Stomach (tissue), 9 donors: Measurements from ENCODE around the gene PPP2R2C. TPM values are rescaled to one million over a fixed set of nuclear protein-coding genes. Genes with fewer than 3 reads are reported as not detected.

Experiments used
- DNase-seq, 2 donors: peaks; one replicate each; pipeline versions ENCODE4 v3.0.0 to v3.0.0-alpha.2; 2013 to 2019
- H3K27ac ChIP-seq, 5 donors: fragments of 200-600 bp in 4 of 5; sonication (generic) in 4 of 5; one replicate each; pipeline ENCODE4 v1.5.1; 2013 to 2019; ENCODE audit warnings: mild to moderate bottlenecking in 1 of 5, moderate library complexity in 1 of 5
- H3K27me3 ChIP-seq, 3 donors: fragments of 200-600 bp; sonication (generic); one replicate each; pipeline ENCODE4 v1.5.1; 2017 to 2019; ENCODE audit warnings: mixed run types in 1 of 3
- H3K36me3 ChIP-seq, 4 donors: fragments of 200-600 bp; sonication (generic); 1 replicate in 3 of 4; 2 replicates in 1 of 4; pipeline ENCODE4 v1.5.1; 2016 to 2019
- H3K4me1 ChIP-seq, 4 donors: fragments of 200-600 bp; sonication (generic); one replicate each; pipeline ENCODE4 v1.5.1; 2016 to 2019
- H3K4me3 ChIP-seq, 4 donors: fragments of 200-600 bp; sonication (generic) in 3 of 4; one replicate each; pipeline ENCODE4 v1.5.1; 2016 to 2019; ENCODE audit warnings: mild to moderate bottlenecking in 1 of 4
- H3K9me3 ChIP-seq, 4 donors: fragments of 200-600 bp; sonication (generic); one replicate each; pipeline ENCODE4 v1.5.1; 2016 to 2019
- EP300 ChIP-seq: sonication (generic); formaldehyde crosslinking; IDR thresholded peaks from one replicate; pipeline ENCODE4 v1.6.1; 2017; ENCODE audit warnings: antibody characterized with exemption
- POLR2A ChIP-seq, 4 donors: fragments of 450-650 bp; IDR thresholded peaks; one replicate each; pipeline ENCODE4 v1.6.1; 2016; ENCODE audit warnings: antibody characterized with exemption in 4 of 4, control low read depth in 2 of 4, mild to moderate bottlenecking in 1 of 4, moderate library complexity in 1 of 4
- POLR2AphosphoS5 ChIP-seq, 3 donors: sonication (generic); formaldehyde crosslinking; IDR thresholded peaks; one replicate each; pipeline ENCODE4 v1.6.1; 2016; ENCODE audit warnings: antibody characterized with exemption in 3 of 3
- WGBS, 5 donors: extraction: QIAGEN DNeasy Blood & Tissue Kit in 3 of 5; methylation state at CpG; one replicate each; pipeline versions ENCODE4 v1.1.5 to v1.1.7; 2013 to 2018; 5-methylcytosine and 5-hydroxymethylcytosine counted together
- intact Hi-C: fragments of 100-400 bp; cut with DNase I; formaldehyde crosslinking; loops from one replicate; pipeline ENCODE4 v1.15.1; 2023; ENCODE audit warnings: low total_unique reads
- polyA plus RNA-seq, 3 donors: library from polyadenylated mRNA; stranded (reverse); fragments of 200-250 nt; gene quantifications; one replicate each; pipeline ENCODE4 v1.2.3, GENCODE V29; 2013
- total RNA-seq, 5 donors: library from RNA; depleted of rRNA; stranded (reverse); fragments of >200 nt; gene quantifications; one replicate each; pipeline versions ENCODE4 v1.1.0 to v1.2.3, GENCODE V29; 2014 to 2016
- TF ChIP-seq, protein P1 (sequence below), 7 experiments: fragments of 450-650 bp in 4 of 7; fragments of 200-600 bp in 3 of 7; sonication (generic) in 3 of 7; IDR thresholded peaks; one replicate each; pipeline ENCODE4 v1.5.1; 2016 to 2019; ENCODE audit warnings: antibody characterized with exemption in 7 of 7, control low read depth in 2 of 7, mild to moderate bottlenecking in 1 of 7
- donor health status: healthy with polysubstance abuse.
- donor health status: Bipolar disorder and iron deficiency.
- donor health status: healthy.

PPP2R2C gene
- total and polyA plus RNA-seq, 8 donors, result 1.4 to 5.0 (median 1.5) TPM; not detected in 5

DNA sequence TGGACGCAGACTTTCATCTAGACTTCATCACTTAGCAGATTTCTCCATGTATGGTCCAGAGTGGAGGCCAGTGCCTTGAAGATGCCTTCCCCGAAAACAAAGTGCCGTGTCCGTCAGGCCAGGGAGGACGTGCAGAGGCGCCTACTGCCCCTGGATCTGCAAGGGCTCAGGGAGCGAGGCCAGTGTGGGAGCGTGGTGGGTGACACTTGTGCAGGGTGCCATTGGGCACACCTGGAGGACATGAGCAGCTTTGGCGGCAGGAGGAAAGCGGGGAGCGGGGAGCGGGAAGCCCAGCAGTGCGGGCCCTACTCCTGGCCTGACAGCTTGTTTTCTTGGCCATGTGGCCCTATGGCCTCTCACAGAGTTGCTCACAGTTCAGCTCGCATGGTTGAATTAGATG is 176.9 kb downstream of the PPP2R2C start:
- DNase-seq, result no peak
- Histone ChIP-seq H3K9me3 (no peaks in the 10 kb centered on the region), H3K4me1 (peaks cover 0 to 11% (median 3%) of the 10 kb centered on the region in 4 donors), H3K27me3 (no peaks in the 10 kb centered on the region), H3K4me3 (no peak overlapping the region), H3K27ac (no peak overlapping the region), H3K36me3 (peaks cover 29 to 94% (median 91%) of the 10 kb centered on the region in 4 donors)
- no peak for TF ChIP-seq EP300
- TF ChIP-seq, protein P1, sequence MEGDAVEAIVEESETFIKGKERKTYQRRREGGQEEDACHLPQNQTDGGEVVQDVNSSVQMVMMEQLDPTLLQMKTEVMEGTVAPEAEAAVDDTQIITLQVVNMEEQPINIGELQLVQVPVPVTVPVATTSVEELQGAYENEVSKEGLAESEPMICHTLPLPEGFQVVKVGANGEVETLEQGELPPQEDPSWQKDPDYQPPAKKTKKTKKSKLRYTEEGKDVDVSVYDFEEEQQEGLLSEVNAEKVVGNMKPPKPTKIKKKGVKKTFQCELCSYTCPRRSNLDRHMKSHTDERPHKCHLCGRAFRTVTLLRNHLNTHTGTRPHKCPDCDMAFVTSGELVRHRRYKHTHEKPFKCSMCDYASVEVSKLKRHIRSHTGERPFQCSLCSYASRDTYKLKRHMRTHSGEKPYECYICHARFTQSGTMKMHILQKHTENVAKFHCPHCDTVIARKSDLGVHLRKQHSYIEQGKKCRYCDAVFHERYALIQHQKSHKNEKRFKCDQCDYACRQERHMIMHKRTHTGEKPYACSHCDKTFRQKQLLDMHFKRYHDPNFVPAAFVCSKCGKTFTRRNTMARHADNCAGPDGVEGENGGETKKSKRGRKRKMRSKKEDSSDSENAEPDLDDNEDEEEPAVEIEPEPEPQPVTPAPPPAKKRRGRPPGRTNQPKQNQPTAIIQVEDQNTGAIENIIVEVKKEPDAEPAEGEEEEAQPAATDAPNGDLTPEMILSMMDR (IDR thresholded peaks at IDR 0.05), result no peak
- no peak for TF ChIP-seq POLR2AphosphoS5 (IDR thresholded peaks at IDR 0.05)
- no peak for TF ChIP-seq POLR2A (IDR thresholded peaks at IDR 0.05)
- WGBS, 5 donors, result 92 to 99% (median 96%) methylated on average over 11 to 14 of the region's 14 CpGs
- intact Hi-C loops, result no loop called here

DNA sequence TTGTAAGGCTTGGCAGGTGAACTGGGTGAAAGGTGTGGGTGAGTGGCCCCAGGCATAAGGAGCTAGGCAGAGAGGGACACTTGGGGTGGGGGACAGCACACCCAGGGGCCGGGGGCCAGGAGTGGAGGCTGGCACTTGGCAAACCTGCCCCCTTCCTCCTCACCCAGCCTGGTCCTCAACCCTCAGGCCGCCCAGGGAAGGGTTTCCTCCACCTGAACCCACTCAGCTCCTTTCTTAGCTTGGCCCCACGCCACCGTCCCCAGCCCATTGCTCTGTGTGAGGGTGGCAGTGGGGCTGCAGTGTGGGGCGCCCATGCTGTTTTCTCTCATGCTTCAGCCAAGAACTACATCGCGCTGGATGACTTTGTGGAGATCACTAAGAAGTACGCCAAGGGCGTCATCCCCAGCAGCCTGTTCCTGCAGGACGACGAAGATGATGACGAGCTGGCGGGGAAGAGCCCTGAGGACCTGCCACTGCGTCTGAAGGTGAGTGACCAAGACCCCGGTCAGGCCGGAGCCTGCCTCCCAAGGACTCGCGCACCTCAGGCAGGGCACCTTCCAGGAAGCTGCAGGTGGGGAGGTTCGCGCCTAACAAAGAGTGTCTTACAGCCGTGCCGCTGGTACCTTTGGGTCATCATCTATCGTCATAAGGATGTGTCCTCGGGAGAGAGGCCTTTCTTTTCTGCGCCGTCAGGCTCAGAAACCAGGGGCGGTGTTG is 177.6 kb downstream of the PPP2R2C start:
- H3K4me1 ChIP-seq, result peaks cover 0 to 11% (median 3%) of the 10 kb centered on the region in 4 donors
- no peak overlapping the region for H3K4me3 ChIP-seq
- H3K27ac ChIP-seq, result no peak overlapping the region
- TF ChIP-seq, protein P1 (IDR thresholded peaks at IDR 0.05), result no peak
- TF ChIP-seq POLR2A (IDR thresholded peaks at IDR 0.05), result no peak
- no peak for TF ChIP-seq EP300
- TF ChIP-seq POLR2AphosphoS5 (IDR thresholded peaks at IDR 0.05), result no peak
- WGBS, 5 donors, result 93 to 96% (median 95%) methylated on average over 12 to 27 of the region's 27 CpGs
- no peak for DNase-seq
- H3K36me3 ChIP-seq, result peaks cover 25 to 94% (median 91%) of the 10 kb centered on the region in 4 donors
- intact Hi-C loops, result no loop called here
- no peaks in the 10 kb centered on the region for H3K9me3 ChIP-seq
- H3K27me3 ChIP-seq, result no peaks in the 10 kb centered on the region

DNA sequence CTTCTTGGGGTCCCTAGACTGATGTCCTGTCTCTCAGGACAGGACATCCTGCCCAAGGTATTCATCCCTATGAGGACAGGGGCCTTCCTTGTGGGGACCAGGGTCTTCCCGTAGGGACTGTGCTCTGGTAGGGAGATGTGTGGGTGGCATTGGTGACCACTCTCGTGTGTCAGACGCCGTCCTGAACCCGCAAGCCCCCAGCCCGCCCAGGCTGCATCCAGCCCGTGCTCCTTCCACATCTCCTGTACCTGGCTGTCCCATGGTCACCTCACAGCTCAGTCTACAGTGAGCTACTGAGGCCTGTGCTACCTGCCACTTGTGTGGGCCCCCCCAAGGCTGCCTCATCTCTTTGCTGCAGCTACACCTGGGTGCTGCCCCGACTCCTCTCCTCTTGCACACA is 178.8 kb downstream of the PPP2R2C start:
- Histone ChIP-seq H3K4me3 (no peak overlapping the region), H3K27me3 (no peaks in the 10 kb centered on the region), H3K27ac (no peak overlapping the region), H3K36me3 (peaks cover 33 to 99% (median 96%) of the 10 kb centered on the region in 4 donors), H3K9me3 (no peaks in the 10 kb centered on the region), H3K4me1 (peaks cover 0 to 6% (median 3%) of the 10 kb centered on the region in 4 donors)
- no peak for DNase-seq
- 84 to 99% (median 92%) methylated on average over 8 of the region's 8 CpGs for WGBS, 5 donors
- intact Hi-C loops, result no loop called here
- TF ChIP-seq POLR2AphosphoS5 (IDR thresholded peaks at IDR 0.05) (no peak), POLR2A (IDR thresholded peaks at IDR 0.05) (no peak), EP300 (no peak)
- TF ChIP-seq, protein P1 (IDR thresholded peaks at IDR 0.05), result no peak

DNA sequence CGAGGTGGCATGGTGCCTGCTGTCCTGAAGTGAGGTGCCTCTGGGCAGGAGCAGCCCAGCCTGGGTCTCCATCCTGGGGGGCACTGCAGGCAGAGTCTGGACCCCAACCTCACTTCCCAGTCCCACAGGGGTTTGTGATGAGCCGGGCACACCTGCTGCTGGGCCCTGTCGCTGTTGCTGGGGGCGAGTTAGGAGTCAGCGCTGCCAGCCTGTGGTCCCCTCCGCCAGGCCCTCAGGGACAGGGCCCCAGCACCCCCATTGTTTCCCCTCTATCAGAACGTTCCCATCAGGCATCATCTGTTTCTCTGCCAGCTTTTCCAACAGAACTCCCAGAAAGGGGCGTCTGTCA is 179.3 kb downstream of the PPP2R2C start:
- Histone ChIP-seq H3K27me3 (no peaks in the 10 kb centered on the region), H3K9me3 (no peaks in the 10 kb centered on the region), H3K36me3 (peaks cover 39 to 99% (median 97%) of the 10 kb centered on the region in 4 donors), H3K4me1 (peaks cover 0 to under 1% (median 0%) of the 10 kb centered on the region in 4 donors), H3K27ac (no peak overlapping the region), H3K4me3 (no peak overlapping the region)
- TF ChIP-seq EP300 (no peak), POLR2AphosphoS5 (IDR thresholded peaks at IDR 0.05) (no peak), POLR2A (IDR thresholded peaks at IDR 0.05) (no peak)
- TF ChIP-seq, protein P1 (IDR thresholded peaks at IDR 0.05), result no peak
- DNase-seq, result no peak
- WGBS, 5 donors, result 90 to 94% (median 92%) methylated on average over 6 to 8 of the region's 8 CpGs
- intact Hi-C loops, result no loop called here
